Epithelial cell of prostate (primary cell): ENCODE results near the gene ACTRT2.

Source experiments
- DNase-seq: peaks from one replicate; pipeline ENCODE4 v3.0.0-alpha.2; 2011; ENCODE audit warnings: low read depth, low spot score
- H3K27ac ChIP-seq: fragments of 450-650 bp; 2 replicates; pipeline ENCODE4 v1.5.1; 2017; ENCODE audit warnings: mild to moderate bottlenecking

ACTRT2 gene

DNA sequence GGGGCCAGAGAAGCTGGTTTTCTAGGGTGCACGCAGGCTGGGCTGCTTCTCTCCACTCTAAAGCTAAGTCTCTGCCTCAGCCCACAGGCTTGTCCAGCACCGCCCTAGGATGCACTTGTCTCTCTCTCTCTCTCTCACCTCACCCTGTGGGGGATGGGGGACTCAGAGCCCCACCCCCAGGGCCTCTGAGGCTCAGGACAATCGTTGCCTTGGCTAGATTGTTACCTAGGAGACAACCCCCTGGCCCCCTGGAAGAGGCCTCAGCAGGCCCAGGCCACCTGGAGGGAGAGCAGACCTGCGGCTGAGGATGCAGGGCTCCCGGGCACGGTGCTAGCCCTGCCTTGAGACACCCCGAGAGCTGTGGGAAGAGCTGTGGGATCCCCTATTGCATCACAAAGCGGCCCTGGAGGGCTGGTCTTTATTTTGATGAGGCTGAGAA is at the start of gene ACTRT2:
ACTRT2 (plus strand) TSS at position 235 of the 439 bp plus-strand sequence. CDS start 220 bp downstream, outside the sequence.
- H3K27ac ChIP-seq: no peak within 1 kb of the TSS
- no peak for DNase-seq

GRCh38 chr1:2971609-2972008 is 49.7 kb upstream of the ACTRT2 start:
- no peak for DNase-seq
- H3K27ac ChIP-seq: no peak overlapping the region

GRCh38 chr1:2972011-2972878 is 49.0 kb upstream of the ACTRT2 start:
- H3K27ac ChIP-seq: no peak overlapping the region
- DNase-seq: no peak

DNA sequence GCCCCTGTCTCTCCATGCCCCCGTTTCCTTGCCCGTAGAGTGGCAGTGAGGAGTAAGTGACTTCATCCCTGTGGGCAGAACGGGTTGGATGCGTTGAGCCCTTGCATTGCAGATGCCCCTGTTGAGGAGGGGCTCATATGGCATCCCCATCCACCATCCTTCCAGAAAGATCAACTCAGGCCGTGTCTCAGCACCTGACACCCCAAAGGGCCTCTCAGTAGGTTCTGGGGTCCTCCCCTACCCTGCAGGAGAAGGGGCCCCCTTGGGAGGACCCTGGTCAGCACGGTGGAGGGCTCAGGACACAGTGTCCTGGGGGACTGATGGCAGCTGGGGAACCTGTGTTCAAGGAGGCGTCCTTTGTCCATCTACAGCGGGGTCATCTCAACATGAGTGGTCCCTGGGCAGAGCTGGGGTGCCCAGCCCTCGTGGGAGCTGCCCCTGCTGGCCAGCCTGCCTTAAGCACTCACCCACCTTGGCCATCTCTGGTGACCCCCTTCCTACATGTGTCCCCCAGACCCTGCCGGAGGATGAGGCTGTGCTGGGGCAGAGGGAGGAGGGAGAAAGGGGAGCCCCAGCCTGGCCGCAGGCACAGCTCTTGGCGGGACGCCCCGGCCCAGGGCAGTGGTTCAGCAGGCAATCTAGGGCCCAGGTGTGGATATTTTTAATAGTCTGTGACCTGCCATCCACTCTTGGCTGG is 48.2 kb upstream of the ACTRT2 start:
- no peak for DNase-seq
- no peak overlapping the region for H3K27ac ChIP-seq

- no peak for DNase-seq
- H3K27ac ChIP-seq: no peak overlapping the region
Measured at GRCh38 chr1:2973601-2974593, 47.4 kb upstream of the ACTRT2 start.

- no peak for DNase-seq
- no peak overlapping the region for H3K27ac ChIP-seq
Measured at GRCh38 chr1:2974701-2975301, 46.5 kb upstream of the ACTRT2 start.

- no peak overlapping the region for H3K27ac ChIP-seq
- no peak for DNase-seq
Measured at GRCh38 chr1:2975466-2976179, 45.6 kb upstream of the ACTRT2 start.

GRCh38 chr1:2976180-2976562 is 45.1 kb upstream of the ACTRT2 start:
- H3K27ac ChIP-seq: no peak overlapping the region
- DNase-seq: no peak

DNA sequence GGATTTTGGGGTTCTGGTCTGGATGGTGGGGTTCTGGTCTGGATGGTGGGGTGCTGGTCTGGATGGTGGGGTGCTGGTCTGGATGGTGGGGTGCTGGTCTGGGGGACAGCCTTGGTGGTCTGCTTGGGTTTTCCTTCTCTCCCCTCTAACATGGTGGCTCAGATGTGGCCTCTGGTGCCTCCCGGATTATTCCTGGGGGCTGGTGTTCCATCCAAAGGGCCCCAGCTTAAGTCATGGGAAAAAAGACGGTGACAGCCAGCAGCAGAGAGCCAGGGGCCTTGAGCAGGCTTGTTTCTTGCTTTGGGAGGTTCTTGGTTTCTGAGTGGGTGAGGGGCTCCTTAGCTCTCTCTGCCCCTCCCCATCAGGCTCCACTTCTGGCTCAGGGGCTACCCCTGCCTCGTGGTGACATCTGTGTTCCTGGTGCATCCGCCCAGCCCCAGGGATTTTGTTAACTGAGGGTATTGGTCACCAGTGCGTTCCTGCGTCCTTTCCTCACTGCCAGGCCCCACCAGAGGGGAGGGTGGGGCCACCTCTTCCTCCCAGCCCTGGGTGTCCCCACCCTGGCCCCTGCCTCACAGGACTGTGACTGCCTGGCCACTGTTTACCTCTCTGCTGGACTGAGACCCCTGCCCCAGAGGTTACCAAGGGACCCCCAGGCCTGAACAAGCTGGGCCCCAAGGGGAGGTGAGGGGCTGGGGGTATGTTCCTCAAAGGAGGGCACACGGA is 43.2 kb upstream of the ACTRT2 start:
- H3K27ac ChIP-seq: no peak overlapping the region
- no peak for DNase-seq

GRCh38 chr1:2978691-2979190 is 42.5 kb upstream of the ACTRT2 start:
- H3K27ac ChIP-seq: no peak overlapping the region
- no peak for DNase-seq

- DNase-seq: no peak
- H3K27ac ChIP-seq: no peak overlapping the region
Measured at GRCh38 chr1:2979191-2980072, 41.8 kb upstream of the ACTRT2 start.

DNA sequence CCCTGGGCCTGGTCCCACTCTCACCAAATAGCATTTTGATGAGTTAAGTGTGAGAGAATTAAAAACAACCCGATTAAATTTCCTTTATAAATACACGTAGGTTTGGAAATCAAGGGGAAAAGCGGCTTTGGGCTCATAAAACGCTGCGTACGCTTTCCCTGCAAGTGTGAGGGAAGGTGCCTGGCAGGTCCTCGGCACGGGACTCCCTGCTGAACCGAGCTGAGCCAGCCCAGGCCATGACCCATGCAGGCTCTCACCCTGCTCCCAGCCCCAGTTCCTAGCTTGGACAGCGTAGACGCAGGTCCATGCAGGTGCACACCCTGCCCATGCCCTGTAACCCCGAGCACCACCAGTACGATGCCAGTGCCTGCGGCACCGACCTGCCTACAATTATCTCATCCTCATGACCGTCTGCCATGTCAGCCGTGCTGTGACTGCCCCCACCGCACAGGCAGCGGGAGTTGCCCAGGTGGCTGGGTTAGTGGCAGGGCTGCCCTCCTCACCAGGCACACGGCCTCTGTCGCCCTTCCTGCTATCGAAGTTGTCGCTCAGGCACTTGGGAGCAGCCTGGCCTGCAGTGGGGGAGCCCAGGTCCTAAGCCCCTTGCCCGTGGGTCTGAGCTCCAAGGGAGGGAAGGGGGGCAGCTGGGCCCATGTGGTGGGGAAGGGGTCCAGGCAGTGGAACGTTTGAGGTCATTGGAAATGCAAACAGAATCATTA is 41.0 kb upstream of the ACTRT2 start:
- H3K27ac ChIP-seq: no peak overlapping the region

GRCh38 chr1:2980849-2981248 is 40.4 kb upstream of the ACTRT2 start:
- DNase-seq: no peak
- no peak overlapping the region for H3K27ac ChIP-seq

More for the DNA sequence above, 41.0 kb upstream of the ACTRT2 start:
- DNase-seq: no peak

- no peak for DNase-seq
- no peak overlapping the region for H3K27ac ChIP-seq
Measured at GRCh38 chr1:2981388-2981787, 39.9 kb upstream of the ACTRT2 start.

DNA sequence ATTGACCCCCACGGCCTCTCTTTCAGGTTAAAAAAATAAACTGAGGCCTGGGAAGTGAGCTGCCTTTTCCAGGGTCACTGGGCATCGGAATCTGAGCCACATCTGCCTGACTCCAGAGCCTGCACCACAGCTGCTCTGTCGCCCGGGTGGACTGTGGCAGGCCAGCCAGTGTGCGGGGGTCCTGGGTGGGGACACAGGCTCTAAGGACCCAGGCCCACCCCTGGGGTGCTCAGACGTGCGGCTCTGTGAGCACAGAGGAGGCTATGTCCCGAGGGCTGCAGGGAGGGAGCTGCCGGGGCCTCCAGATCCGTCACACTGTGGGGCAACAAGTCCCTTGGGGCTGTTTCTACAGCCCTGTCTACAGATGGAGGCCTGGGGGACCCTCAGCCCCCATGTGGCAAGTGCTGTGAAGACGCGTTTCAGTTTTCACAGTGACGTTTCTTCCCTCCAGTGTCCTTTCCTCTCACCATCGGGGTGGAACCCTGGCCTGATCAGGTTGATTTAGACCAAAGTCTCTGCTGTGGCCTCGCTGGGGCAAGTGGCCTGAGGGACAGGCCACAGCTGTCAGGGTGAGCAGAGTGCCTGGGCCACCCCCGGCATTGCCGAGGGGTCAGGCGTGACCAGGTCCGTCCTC is 39.2 kb upstream of the ACTRT2 start:
- no peak for DNase-seq

DNA sequence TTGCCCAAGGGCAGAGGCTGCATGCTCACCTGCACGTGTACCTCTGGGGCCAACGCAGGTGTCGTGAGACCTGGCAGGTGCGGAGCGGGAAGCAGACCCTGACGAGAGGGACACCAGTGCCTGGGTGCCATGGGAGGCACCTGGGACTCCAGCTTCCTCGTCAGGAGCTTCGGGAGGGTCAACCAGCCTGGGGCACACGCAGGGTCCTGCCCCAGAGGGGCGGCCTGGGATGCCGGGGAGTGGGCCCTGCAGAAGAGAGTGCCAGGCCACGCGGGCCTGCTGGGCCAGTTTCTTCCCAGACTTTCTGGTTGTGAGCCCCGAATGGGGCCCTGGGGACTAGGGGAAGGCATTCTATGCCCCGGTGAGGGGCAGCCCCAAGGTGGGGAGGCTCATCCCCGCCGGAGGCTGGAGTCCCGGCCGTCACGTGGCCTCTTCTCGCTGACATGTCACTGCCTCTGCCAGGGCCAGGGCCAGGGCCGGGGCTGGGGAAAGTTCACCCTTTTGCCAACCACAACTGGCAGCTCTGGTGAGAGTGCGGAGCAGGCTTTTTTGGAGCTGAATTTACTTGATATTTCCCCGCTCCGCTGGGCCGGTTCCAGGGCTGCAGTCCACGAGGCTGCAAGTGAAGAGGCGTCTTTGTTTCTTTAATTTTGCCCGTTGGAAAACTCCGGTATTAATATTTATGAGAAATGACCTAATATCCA is 38.5 kb upstream of the ACTRT2 start:
- no peak for DNase-seq

More for the DNA sequence above, 39.2 kb upstream of the ACTRT2 start:
- H3K27ac ChIP-seq: no peak overlapping the region

More for the DNA sequence above, 38.5 kb upstream of the ACTRT2 start:
- H3K27ac ChIP-seq: no peak overlapping the region
